Putamen (tissue), 1 donor: ENCODE results near the gene ASS1.
"Not testable (repeated sequence)": the region's sequence is repeated elsewhere in the genome, so short reads cannot be mapped to it uniquely, and the experiment has no call there.

Experiments used
- DNase-seq: peaks from one replicate; pipeline ENCODE4 v3.0.0-alpha.2; 2016; ENCODE audit warnings: low spot score

Gene ASS1

GRCh38 chr9:130434656-130435055 lies 10.1 kb upstream of the ASS1 start:
- DNase-seq, result not testable (repeated sequence)

GRCh38 chr9:130437011-130437789 lies 7.6 kb upstream of the ASS1 start:
- DNase-seq, result no peak

- DNase-seq, result no peak
Observed at GRCh38 chr9:130438382-130438981, 6.3 kb upstream of the ASS1 start.

- DNase-seq, result no peak
Observed at GRCh38 chr9:130441031-130441430, 3.7 kb upstream of the ASS1 start.

DNA sequence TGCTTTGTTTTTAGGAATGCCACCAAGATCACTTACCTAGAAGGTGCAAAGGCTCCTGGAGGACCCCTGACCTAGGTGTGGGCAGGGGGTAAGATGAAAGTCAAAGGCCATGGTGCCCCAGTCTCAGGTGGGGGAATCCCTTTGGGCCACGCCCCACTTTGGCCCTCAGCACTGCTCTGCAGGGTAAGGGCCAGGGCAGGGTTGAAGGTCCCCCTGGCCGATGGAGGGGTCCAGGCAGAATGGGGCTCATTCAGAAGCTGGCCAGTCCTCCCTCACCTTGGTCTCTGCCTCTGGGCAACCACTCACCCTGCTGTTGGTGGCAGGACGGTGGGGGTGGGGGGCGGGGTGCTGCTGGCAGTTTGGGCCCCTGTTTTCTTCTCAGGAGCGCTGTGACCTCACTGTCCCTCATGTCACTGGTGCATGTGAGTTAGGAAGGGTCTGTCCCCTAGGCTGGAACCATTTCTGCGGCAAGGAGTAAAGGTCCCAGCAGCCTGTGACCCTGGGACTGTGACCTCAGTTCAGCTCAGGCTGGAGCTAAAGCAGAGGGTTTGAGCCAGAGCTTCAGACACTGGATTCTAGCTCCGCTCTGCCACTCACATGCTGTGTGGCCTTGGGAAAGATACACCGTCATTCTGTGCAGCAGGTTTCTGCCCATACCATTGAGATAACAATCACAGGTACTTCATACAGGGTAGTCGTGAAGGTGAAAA lies 1.9 kb upstream of the ASS1 start:
- no peak for DNase-seq

GRCh38 chr9:130443456-130443801 lies 1.3 kb upstream of the ASS1 start:
- DNase-seq, result no peak

DNA sequence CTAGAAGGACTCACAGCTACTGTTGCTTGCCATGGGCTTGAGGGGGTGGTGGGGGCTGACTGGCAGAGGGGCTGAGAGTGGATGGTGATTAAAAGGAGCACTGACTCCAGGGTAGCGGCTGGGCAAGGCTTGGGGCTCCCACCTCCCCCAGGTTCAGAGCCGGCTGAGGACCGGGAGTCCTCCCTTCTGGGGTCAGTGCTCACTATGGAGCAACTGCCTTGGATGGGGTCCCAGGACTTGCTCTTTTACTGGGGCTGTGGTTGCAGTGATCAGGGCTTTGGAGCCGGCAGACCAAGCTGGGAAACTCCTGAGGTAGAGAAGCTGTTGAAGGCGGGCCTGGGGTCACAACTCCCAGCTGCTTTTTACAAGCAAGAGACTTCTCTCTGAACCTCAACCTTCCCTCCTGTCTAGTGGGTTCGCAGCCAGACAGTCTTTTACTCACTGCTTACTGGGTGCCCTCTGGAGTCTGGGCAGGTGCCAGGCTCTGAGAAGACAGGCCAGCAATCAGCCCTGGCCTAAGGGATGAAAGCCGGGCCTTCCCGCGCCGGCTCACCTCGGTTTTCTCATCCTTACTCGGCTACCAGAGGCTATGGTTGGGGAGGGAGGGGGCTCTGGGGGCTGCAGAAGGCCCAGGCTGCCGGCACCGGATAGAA lies 795 bp upstream of the ASS1 start:
- DNase-seq, result no peak

DNA sequence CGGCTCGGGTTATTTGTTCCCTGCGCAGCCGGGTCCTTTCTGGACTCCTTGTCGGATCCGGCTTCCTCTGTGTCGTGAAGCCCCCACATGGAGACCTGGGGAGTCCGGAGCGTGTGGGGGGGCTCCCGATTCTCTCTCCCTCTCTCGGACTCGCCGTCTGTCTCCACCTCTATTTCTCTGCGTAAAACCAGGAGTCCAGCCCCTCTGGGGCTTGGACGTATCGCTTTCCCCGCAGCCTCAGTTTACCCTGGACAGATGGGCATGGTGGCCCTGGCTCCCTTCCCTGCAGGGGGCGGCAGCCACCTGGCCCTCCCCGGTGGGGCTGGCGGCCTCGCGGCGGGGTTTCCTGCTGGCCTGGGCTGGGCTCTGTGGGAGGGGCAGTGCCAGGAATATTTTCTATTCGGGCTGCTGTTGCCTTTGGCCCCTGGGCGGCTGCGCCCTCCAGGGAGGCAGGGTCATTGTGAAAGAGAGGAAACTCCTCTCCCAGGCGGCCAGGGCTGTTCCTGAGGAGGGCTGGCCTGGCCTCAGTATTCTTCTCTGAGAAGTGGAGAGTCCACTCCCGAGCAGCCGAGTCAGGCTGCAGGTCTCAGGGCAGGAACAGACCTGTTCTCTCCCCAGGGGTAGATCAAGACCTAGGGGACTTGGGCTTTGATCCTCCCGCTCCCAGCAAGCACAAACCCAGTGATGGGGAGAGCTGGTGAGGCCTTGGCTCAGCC lies 665 bp downstream of the ASS1 start:
- DNase-seq, result no peak

DNA sequence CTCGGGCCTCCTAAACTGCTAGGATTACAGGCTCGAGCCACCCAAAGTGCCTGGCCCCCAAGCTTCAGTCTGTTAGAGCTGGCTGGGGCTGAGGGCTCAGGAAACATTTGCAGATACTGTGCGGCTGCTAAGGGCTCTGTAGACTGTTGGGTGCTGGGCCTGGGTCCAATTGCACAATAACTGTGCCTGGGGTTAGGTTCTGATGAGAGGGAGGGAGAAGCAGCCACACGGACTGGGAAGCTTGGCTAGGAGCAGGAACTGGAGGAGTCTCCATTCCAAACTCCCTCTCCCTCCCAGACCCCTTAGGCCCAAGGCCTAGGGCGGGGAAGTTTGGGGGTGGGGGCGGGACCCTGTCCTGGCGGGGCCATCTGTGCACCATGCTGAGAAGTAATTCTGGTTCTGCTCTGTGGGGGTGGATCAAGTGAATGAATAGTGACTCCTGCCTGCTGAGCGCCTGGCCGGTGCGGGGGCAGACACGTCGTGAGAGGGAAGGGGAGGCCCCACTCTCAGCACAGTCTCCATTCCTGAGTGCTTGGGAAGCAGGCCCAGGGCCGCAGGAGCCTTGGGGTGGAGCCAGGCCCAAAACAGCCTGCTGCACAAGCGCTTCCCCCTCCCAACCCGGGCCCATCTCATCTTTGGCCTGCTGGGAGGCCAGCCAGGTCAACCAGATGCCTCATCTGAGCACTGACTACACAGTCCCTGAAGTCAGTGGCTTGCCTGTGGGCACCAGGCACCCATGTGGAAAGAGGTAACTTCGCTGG lies 1.5 kb downstream of the ASS1 start:
- DNase-seq, result no peak

DNA sequence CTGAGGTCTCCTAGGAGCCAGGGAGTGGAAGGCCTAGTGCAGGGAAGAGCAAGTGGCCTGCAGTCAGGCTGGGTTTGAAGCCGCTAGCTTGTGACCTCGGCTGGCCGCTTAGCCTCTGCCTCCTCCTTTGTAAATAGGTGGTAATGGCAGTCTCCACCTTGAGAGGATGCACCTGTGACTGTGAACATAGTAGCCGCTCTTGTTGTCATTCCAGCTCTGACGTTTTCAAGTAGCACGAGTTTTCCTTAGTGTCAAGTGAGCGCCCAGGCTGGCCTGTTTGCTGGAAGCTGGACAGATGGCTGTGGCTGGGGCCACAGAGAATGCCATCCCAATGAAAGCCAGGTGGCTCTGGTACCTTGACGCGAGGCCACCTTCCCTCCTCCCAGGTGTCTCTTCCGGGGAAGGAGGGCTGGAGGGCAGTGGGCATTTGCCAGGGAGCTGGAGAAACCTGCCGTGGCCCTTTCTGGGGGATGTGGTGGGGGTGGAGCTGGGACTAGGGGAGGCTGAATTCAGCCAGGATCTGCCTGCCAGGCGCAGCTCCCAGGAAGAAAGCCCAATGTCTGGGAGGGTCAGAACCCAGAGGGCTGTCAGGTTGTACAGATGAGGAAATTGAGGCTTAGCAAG lies 2.5 kb downstream of the ASS1 start:
- DNase-seq, result no peak

- DNase-seq, result no peak
Observed at GRCh38 chr9:130448035-130448624, 3.4 kb downstream of the ASS1 start.

GRCh38 chr9:130448771-130449603 lies 4.2 kb downstream of the ASS1 start:
- DNase-seq, result no peak

- DNase-seq, result no peak
Observed at GRCh38 chr9:130450344-130451003, 5.7 kb downstream of the ASS1 start.

DNA sequence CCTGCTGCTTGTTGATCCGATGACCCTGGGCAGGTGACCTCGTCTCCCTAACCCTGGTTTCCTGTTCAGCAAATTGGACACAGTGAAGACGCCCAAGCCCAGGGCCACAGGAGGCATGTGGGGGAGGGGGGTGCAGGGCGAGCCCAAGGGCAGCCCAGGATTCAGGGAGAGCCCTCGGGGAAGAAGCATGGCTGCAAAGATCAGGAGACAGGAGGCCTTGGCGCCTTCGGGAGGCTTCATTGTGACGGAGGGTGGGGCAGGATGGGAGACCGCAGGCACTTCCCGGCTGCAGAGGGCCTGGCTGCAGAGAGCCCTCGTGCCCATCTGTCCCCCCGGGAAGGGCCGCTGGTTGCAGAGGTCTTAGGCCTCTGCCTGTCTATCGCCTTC lies 6.2 kb downstream of the ASS1 start:
- no peak for DNase-seq

- DNase-seq, result no peak
Observed at GRCh38 chr9:130451509-130452388, 7.0 kb downstream of the ASS1 start.

DNA sequence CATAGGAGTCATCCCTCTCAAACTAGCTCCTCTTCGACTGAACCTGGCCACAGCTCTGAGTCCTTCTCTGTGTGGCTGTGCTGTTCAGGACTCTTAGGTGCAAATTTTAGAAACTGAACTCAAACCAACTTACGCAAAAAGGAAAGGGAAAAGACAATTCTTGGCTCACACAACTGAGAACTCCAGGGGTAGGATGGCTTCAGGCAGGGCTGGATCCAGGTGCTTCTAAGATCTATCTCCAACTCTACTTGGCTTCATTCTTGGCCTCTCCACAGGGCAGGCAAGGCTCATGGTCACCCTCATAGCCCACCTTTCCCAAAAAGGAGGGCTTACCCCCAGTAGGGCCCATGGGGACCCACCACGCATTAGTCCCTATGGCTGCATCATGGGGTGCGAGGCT lies 8.1 kb downstream of the ASS1 start:
- DNase-seq, result no peak

DNA sequence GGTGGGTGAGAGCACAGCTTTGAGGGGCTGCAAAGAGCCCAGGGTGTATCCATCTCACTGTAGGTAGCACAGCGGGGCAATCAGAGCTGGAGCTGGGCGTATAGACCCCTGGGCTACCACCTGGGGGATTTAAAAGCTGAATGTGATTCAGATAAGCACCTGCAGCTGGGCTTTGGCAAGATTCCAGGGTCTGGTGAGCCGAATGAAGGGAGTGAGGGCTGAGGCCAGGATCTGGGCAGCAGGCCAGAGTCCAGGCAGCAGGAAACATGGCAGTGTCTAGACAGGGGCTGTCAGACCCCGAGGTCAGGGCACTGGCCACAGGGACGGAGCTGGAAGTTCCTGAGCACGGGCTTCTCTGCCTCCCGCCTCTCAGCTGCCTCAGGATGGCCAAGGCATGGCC lies 8.7 kb downstream of the ASS1 start:
- no peak for DNase-seq
